HCT116 (cell line): Measurements from ENCODE around the gene ABCC8. TPM values are rescaled to one million over a fixed set of nuclear protein-coding genes. Genes with fewer than 3 reads are reported as not detected.

ENCODE experiments used
- ATAC-seq: fragments of 200-7000 bp; cut with Tn5 transposase; 2 replicates; pipeline ENCODE4 v1.9.1; 2020; ENCODE audit warnings: mild to moderate bottlenecking, moderate library complexity
- BruUV-seq: library from RNA; stranded (reverse); fragments of 400-500 nt; replicated peaks from 2 replicates; lab custom pipeline; 2021; lab: Mats Ljungman, UMichigan
- CTCF ChIA-PET: fragments of 300-600 bp; sonication (Branson Sonifier 250); formaldehyde crosslinking; loops from one replicate; lab custom pipeline; 2021; ENCODE audit warnings: antibody characterized with exemption; lab: Charles Lee
- POLR2A ChIA-PET: fragments of 300-600, 350-600 bp; sonication (Branson Sonifier 250); formaldehyde crosslinking; loops from one replicate; lab custom pipeline; 2021; ENCODE audit warnings: antibody characterized with exemption; lab: Charles Lee
- RAD21 ChIA-PET, 2 experiments: fragments of 300-600 bp; sonication (Branson Sonifier 250); formaldehyde crosslinking; loops; one replicate each; lab custom pipeline; 2023; ENCODE audit warnings: low total read pairs in 2 of 2; ENCODE audit not compliant: uncharacterized antibody in 2 of 2, unreplicated experiment in 2 of 2, low non-redundant PET in 1 of 2; lab: Charles Lee
- DNase-seq: peaks from one replicate; pipeline ENCODE4 v3.0.0-alpha.2; 2010; ENCODE audit warnings: low read depth, low spot score
- H2AFZ ChIP-seq: fragments of 200-600 bp; shearing (Covaris generic), sonication (generic); 2 replicates; pipeline ENCODE4 v1.6.1; 2017; ENCODE audit warnings: low read depth, mixed run types, mixed read lengths, antibody characterized with exemption, low read length; ENCODE audit not compliant: poor library complexity, severe bottlenecking
- H3K27ac ChIP-seq: 2 replicates; pipeline ENCODE4 v1.5.1; 2012; ENCODE audit warnings: low read depth, low read length
- H3K27me3 ChIP-seq: fragments of 200-600 bp; sonication (generic); 2 replicates; pipeline ENCODE4 v1.6.1; 2016; ENCODE audit warnings: mixed run types, low read length, mixed read lengths; ENCODE audit not compliant: insufficient read depth
- H3K36me3 ChIP-seq, 2 experiments: fragments of 200-500 bp in 1 of 2; fragments of 200-600 bp in 1 of 2; sonication (Bioruptor generic) in 1 of 2; sonication (generic) in 1 of 2; 2 replicates each; pipeline versions ENCODE4 v1.5.1 to v1.6.1; 2014 to 2016; ENCODE audit warnings: low read length in 2 of 2, inconsistent platforms in 1 of 2, mixed read lengths in 1 of 2, mixed run types in 1 of 2; ENCODE audit not compliant: insufficient read depth in 2 of 2, control insufficient read depth in 1 of 2
- H3K4me1 ChIP-seq, 2 experiments: fragments of 200-600 bp in 1 of 2; sonication (generic) in 1 of 2; 2 replicates each; pipeline versions ENCODE4 v1.5.1 to v1.6.1; 2012 to 2017; ENCODE audit warnings: low read length in 2 of 2, inconsistent platforms in 1 of 2, mild to moderate bottlenecking in 1 of 2, mixed read lengths in 1 of 2, mixed run types in 1 of 2, moderate library complexity in 1 of 2; ENCODE audit not compliant: insufficient read depth in 2 of 2, control insufficient read depth in 1 of 2
- H3K4me2 ChIP-seq: fragments of 200-600 bp; sonication (generic); 2 replicates; pipeline ENCODE4 v1.6.1; 2017; ENCODE audit warnings: mixed run types, low read length, mixed read lengths
- H3K4me3 ChIP-seq, 2 experiments: fragments of 200-600 bp in 1 of 2; sonication (generic) in 1 of 2; replicated peaks in 1 of 2; 2 replicates each; pipeline ENCODE4 v1.5.1; 2011 to 2016; ENCODE audit warnings: low read length in 2 of 2, control low read depth in 1 of 2, low read depth in 1 of 2, mild to moderate bottlenecking in 1 of 2, mixed read lengths in 1 of 2, mixed run types in 1 of 2
- H3K79me2 ChIP-seq: fragments of 200-600 bp; sonication (generic); 2 replicates; pipeline ENCODE4 v1.6.1; 2017; ENCODE audit warnings: mild to moderate bottlenecking, mixed run types, low read length, moderate library complexity, mixed read lengths; ENCODE audit not compliant: insufficient read depth
- H3K9ac ChIP-seq: fragments of 200-600 bp; sonication (generic); 2 replicates; pipeline ENCODE4 v1.6.1; 2016; ENCODE audit warnings: low read length, mixed read lengths
- H3K9me2 ChIP-seq: fragments of 200-600 bp; sonication (generic), shearing (Covaris generic); 2 replicates; pipeline ENCODE4 v1.6.1; 2017; ENCODE audit warnings: mixed run types, mild to moderate bottlenecking, moderate library complexity; ENCODE audit not compliant: insufficient read depth
- H3K9me3 ChIP-seq, 2 experiments: fragments of 200-500 bp in 1 of 2; fragments of 200-600 bp in 1 of 2; sonication (Bioruptor generic) in 1 of 2; sonication (generic) in 1 of 2; 2 replicates each; pipeline ENCODE4 v1.6.1; 2014 to 2017; ENCODE audit warnings: low read length in 2 of 2, mixed read lengths in 2 of 2, inconsistent platforms in 1 of 2, low read depth in 1 of 2, mild to moderate bottlenecking in 1 of 2, mixed run types in 1 of 2, moderate library complexity in 1 of 2; ENCODE audit not compliant: control insufficient read depth in 1 of 2, insufficient read depth in 1 of 2
- H4K20me1 ChIP-seq: fragments of 200-600 bp; sonication (generic), shearing (Covaris generic); 2 replicates; pipeline ENCODE4 v1.6.1; 2017; ENCODE audit warnings: mixed run types, mild to moderate bottlenecking, moderate library complexity; ENCODE audit not compliant: insufficient read depth
- ATF3 ChIP-seq: IDR thresholded peaks from 2 replicates; pipeline ENCODE4 v1.6.1; 2012
- CBX3 ChIP-seq: IDR thresholded peaks from 2 replicates; pipeline ENCODE4 v1.6.1; 2012; ENCODE audit warnings: low read depth
- CEBPB ChIP-seq: IDR thresholded peaks from 2 replicates; pipeline ENCODE4 v1.6.1; 2012; ENCODE audit warnings: low read depth
- CTCF ChIP-seq, 3 experiments: fragments of 200-600 bp in 1 of 3; sonication (generic) in 1 of 3; IDR thresholded peaks in 2 of 3; conservative IDR thresholded peaks in 1 of 3; 2 replicates each; pipeline ENCODE4 v1.5.1; 2012 to 2017; ENCODE audit warnings: low read depth in 2 of 3, low read length in 2 of 3, antibody characterized with exemption in 1 of 3, borderline replicate concordance in 1 of 3, control low read depth in 1 of 3, mild to moderate bottlenecking in 1 of 3, mixed read lengths in 1 of 3, mixed run types in 1 of 3, moderate library complexity in 1 of 3; ENCODE audit not compliant: insufficient read depth in 1 of 3
- EGR1 ChIP-seq: IDR thresholded peaks from 2 replicates; pipeline ENCODE4 v1.6.1; 2012; ENCODE audit warnings: low read depth
- ELF1 ChIP-seq: IDR thresholded peaks from 2 replicates; pipeline ENCODE4 v1.6.1; 2012; ENCODE audit warnings: low read depth, borderline replicate concordance
- EZH2 ChIP-seq: fragments of 200-600 bp; sonication (generic); IDR thresholded peaks from 2 replicates; pipeline ENCODE4 v1.6.1; 2017; ENCODE audit warnings: antibody characterized with exemption, mixed run types
- EZH2phosphoT487 ChIP-seq: fragments of 200-600 bp; IDR thresholded peaks from 2 replicates; pipeline ENCODE4 v1.6.1; 2018; ENCODE audit warnings: antibody characterized with exemption, borderline replicate concordance
- JUND ChIP-seq: IDR thresholded peaks from 2 replicates; pipeline ENCODE4 v1.6.1; 2012
- MAX ChIP-seq: IDR thresholded peaks from 2 replicates; pipeline ENCODE4 v1.6.1; 2012
- POLR2AphosphoS5 ChIP-seq: IDR thresholded peaks from 2 replicates; pipeline ENCODE4 v1.6.1; 2011; ENCODE audit warnings: mild to moderate bottlenecking, low read depth, low read length, moderate library complexity
- RAD21 ChIP-seq: IDR thresholded peaks from 2 replicates; pipeline ENCODE4 v1.6.1; 2012; ENCODE audit warnings: low read depth, mild to moderate bottlenecking
- REST ChIP-seq: IDR thresholded peaks from 2 replicates; pipeline ENCODE4 v1.6.1; 2012; ENCODE audit warnings: low read depth
- SIN3A ChIP-seq: IDR thresholded peaks from 2 replicates; pipeline ENCODE4 v1.6.1; 2012; ENCODE audit warnings: low read depth
- SP1 ChIP-seq: IDR thresholded peaks from 2 replicates; pipeline ENCODE4 v1.6.1; 2012; ENCODE audit warnings: low read depth
- SRF ChIP-seq: IDR thresholded peaks from 2 replicates; pipeline ENCODE4 v1.6.1; 2012; ENCODE audit warnings: low read depth
- TCF7L2 ChIP-seq: IDR thresholded peaks from 2 replicates; pipeline ENCODE4 v1.7.0; 2011; ENCODE audit warnings: borderline replicate concordance, inconsistent platforms; ENCODE audit not compliant: insufficient read depth, insufficient read length; ENCODE audit errors: extremely low read depth
- ZBTB33 ChIP-seq: IDR thresholded peaks from 2 replicates; pipeline ENCODE4 v1.6.1; 2011; ENCODE audit warnings: mild to moderate bottlenecking, low read length, moderate library complexity; ENCODE audit not compliant: insufficient replicate concordance; ENCODE audit errors: extremely low read depth
- ZNF274 ChIP-seq: fragments of 200-500 bp; sonication (Bioruptor generic); IDR thresholded peaks from 2 replicates; pipeline ENCODE4 v1.6.1; 2014; ENCODE audit warnings: mild to moderate bottlenecking, low read depth, low read length, inconsistent platforms
- intact Hi-C: fragments of 100-400 bp; cut with micrococcal nuclease; formaldehyde crosslinking; loops from 2 replicates; pipeline ENCODE4 v1.10.0; 2022
- total RNA-seq: library from RNA; stranded (reverse); gene quantifications from one replicate; pipeline ENCODE4 v1.2.1, GENCODE V29; 2021; ENCODE audit not compliant: unreplicated experiment

The ABCC8 gene
- total RNA-seq, 1 experiment from 2014 or later = 0.39 TPM

GRCh38 chr11:17439316-17439782, 37.3 kb downstream of the ABCC8 start:
- no TSS peak for BruUV-seq
- no peaks in the 10 kb centered on the region for H3K4me1 ChIP-seq
- POLR2A ChIA-PET = no interaction called here
- H3K9me3 ChIP-seq = no peaks in the 10 kb centered on the region
- no peak for ATAC-seq
- H3K9me2 ChIP-seq = no peaks in the 10 kb centered on the region
- no peak overlapping the region for H3K4me3 ChIP-seq
- H3K4me2 ChIP-seq = no peak overlapping the region
- no peak for DNase-seq
- H3K27ac ChIP-seq = no peak overlapping the region
- H3K27me3 ChIP-seq = peaks cover 4% of the 10 kb centered on the region; the same call in 1 of the 2 replicates
- H3K36me3 ChIP-seq = no peaks in the 10 kb centered on the region
- no peak overlapping the region for H2AFZ ChIP-seq
- no peak overlapping the region for H3K9ac ChIP-seq
- intact Hi-C loops = no loop called here
- RAD21 ChIA-PET = no interaction called here
- TF ChIP-seq POLR2AphosphoS5 = no peak
- no peak for TF ChIP-seq SRF
- no peak for TF ChIP-seq CEBPB
- no peak for TF ChIP-seq RAD21
- no peak for TF ChIP-seq REST
- TF ChIP-seq CBX3 = no peak
- TF ChIP-seq SP1 = no peak
- no peak for TF ChIP-seq ZBTB33
- TF ChIP-seq CTCF (IDR thresholded peaks at IDR 0.05 in 2 of 3, conservative IDR thresholded peaks at IDR 0.05 in 1 of 3; ENCODE audit: borderline replicate concordance in 1 of 3, insufficient read depth in 1 of 3, low read depth in 2 of 3, low read length in 2 of 3) = no peak
- TF ChIP-seq JUND = no peak
- TF ChIP-seq SIN3A = no peak
- no peak for TF ChIP-seq MAX
- no peak for TF ChIP-seq ATF3
- no peak for TF ChIP-seq ELF1
- no peak for TF ChIP-seq EGR1
- TF ChIP-seq EZH2phosphoT487 = no peak
- TF ChIP-seq ZNF274 = no peak
- TF ChIP-seq EZH2 = no peak
- no peak for TF ChIP-seq TCF7L2
- H3K79me2 ChIP-seq = no peaks in the 10 kb centered on the region
- H4K20me1 ChIP-seq = no peaks in the 10 kb centered on the region
- CTCF ChIA-PET = no interaction called here
